Measurements from ENCODE around the gene FABP7. TPM values are rescaled to one million over a fixed set of nuclear protein-coding genes. Genes with fewer than 3 reads are reported as not detected.

Gene FABP7
- total RNA-seq, 1 donor from 2014 or later = not detected

DNA sequence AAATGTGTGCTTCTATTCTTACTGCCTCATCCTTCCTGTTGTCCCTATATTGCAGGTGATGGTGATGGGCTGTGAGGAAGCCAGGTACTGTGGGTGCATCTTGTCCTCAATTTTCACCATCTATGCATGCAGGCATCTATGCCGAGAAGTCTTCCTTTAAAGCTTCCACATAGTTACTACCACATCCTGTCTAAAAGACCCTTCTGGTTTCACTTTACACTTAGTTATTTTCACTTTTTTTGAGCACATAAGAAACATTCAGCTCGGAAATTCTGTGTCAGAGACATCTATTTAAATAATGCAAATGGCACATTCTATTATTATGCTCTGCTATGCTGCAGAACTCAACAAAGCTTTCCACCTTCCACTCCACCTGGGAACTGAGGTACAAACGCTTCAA, 28.2 kb upstream of the FABP7 start:
- no peak for DNase-seq (ENCODE audit: low spot score)
- no peaks in the 10 kb centered on the region for H3K4me1 Mint-ChIP-seq (ENCODE audit: low read depth)
- peaks cover 3% of the 10 kb centered on the region for H3K27me3 Mint-ChIP-seq (ENCODE audit: low read depth)
- TF ChIP-seq, protein P1, sequence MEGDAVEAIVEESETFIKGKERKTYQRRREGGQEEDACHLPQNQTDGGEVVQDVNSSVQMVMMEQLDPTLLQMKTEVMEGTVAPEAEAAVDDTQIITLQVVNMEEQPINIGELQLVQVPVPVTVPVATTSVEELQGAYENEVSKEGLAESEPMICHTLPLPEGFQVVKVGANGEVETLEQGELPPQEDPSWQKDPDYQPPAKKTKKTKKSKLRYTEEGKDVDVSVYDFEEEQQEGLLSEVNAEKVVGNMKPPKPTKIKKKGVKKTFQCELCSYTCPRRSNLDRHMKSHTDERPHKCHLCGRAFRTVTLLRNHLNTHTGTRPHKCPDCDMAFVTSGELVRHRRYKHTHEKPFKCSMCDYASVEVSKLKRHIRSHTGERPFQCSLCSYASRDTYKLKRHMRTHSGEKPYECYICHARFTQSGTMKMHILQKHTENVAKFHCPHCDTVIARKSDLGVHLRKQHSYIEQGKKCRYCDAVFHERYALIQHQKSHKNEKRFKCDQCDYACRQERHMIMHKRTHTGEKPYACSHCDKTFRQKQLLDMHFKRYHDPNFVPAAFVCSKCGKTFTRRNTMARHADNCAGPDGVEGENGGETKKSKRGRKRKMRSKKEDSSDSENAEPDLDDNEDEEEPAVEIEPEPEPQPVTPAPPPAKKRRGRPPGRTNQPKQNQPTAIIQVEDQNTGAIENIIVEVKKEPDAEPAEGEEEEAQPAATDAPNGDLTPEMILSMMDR (IDR thresholded peaks at IDR 0.05) = no peak
- H3K36me3 Mint-ChIP-seq (ENCODE audit: low read depth) = peaks cover 2% of the 10 kb centered on the region
- H3K4me3 Mint-ChIP-seq (ENCODE audit: unreplicated experiment) = no peak overlapping the region
- no peak overlapping the region for H3K27ac Mint-ChIP-seq (ENCODE audit: unreplicated experiment)
- no peaks in the 10 kb centered on the region for H3K9me3 Mint-ChIP-seq (ENCODE audit: low read depth)

- DNase-seq (ENCODE audit: low spot score) = no peak
- Mint-ChIP-seq H3K4me1 (ENCODE audit: low read depth) (no peaks in the 10 kb centered on the region), H3K27ac (ENCODE audit: unreplicated experiment) (no peak overlapping the region), H3K4me3 (ENCODE audit: unreplicated experiment) (no peak overlapping the region), H3K36me3 (ENCODE audit: low read depth) (peaks cover 2% of the 10 kb centered on the region), H3K9me3 (ENCODE audit: low read depth) (no peaks in the 10 kb centered on the region), H3K27me3 (ENCODE audit: low read depth) (peaks cover 8% of the 10 kb centered on the region)
- TF ChIP-seq, protein P1 (IDR thresholded peaks at IDR 0.05) = no peak
These were observed 27.1 kb upstream of the FABP7 start for GRCh38 chr6:122752459-122752858.

- Mint-ChIP-seq H3K9me3 (ENCODE audit: low read depth) (no peaks in the 10 kb centered on the region), H3K27me3 (ENCODE audit: low read depth) (peaks cover 8% of the 10 kb centered on the region), H3K36me3 (ENCODE audit: low read depth) (peaks cover under 1% of the 10 kb centered on the region), H3K4me3 (ENCODE audit: unreplicated experiment) (no peak overlapping the region), H3K4me1 (ENCODE audit: low read depth) (no peaks in the 10 kb centered on the region), H3K27ac (ENCODE audit: unreplicated experiment) (no peak overlapping the region)
- no peak for DNase-seq (ENCODE audit: low spot score)
- TF ChIP-seq, protein P1 (IDR thresholded peaks at IDR 0.05) = no peak
These were observed 26.4 kb upstream of the FABP7 start for GRCh38 chr6:122753000-122753687.

DNA sequence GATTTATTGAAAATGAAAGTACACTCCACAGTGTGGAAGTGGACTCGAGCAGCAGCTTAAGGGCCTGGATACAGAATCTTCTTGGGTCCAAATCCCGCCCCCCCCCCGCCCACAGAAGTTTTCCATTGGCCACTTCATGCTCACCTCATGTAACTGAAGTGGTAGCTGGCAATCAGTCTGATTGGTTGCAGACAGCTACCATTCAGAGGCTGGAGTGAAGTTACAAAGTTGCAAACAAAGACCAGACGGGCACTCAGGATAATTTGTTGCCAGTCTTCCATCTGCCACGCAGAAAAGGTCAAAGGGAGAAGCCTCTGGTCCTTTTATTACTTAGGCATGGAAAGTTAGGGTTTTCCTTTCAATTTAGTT, 25.8 kb upstream of the FABP7 start:
- Mint-ChIP-seq H3K27ac (ENCODE audit: unreplicated experiment) (no peak overlapping the region), H3K27me3 (ENCODE audit: low read depth) (peaks cover 8% of the 10 kb centered on the region), H3K9me3 (ENCODE audit: low read depth) (no peaks in the 10 kb centered on the region), H3K4me3 (ENCODE audit: unreplicated experiment) (no peak overlapping the region), H3K36me3 (ENCODE audit: low read depth) (no peaks in the 10 kb centered on the region), H3K4me1 (ENCODE audit: low read depth) (no peaks in the 10 kb centered on the region)
- TF ChIP-seq, protein P1 (IDR thresholded peaks at IDR 0.05) = no peak
- DNase-seq (ENCODE audit: low spot score) = no peak

- no peaks in the 10 kb centered on the region for H3K4me1 Mint-ChIP-seq (ENCODE audit: low read depth)
- no peak for DNase-seq (ENCODE audit: low spot score)
- H3K4me3 Mint-ChIP-seq (ENCODE audit: unreplicated experiment) = no peak overlapping the region
- H3K9me3 Mint-ChIP-seq (ENCODE audit: low read depth) = no peaks in the 10 kb centered on the region
- no peak overlapping the region for H3K27ac Mint-ChIP-seq (ENCODE audit: unreplicated experiment)
- TF ChIP-seq, protein P1 (IDR thresholded peaks at IDR 0.05) = no peak
- no peaks in the 10 kb centered on the region for H3K36me3 Mint-ChIP-seq (ENCODE audit: low read depth)
- peaks cover 8% of the 10 kb centered on the region for H3K27me3 Mint-ChIP-seq (ENCODE audit: low read depth)
These were observed 25.3 kb upstream of the FABP7 start for GRCh38 chr6:122754191-122754731.
